GM10847 (cell line): ENCODE data around the gene ATG5.

ENCODE experiments used
- POLR2A ChIP-seq: IDR thresholded peaks from 2 replicates; pipeline ENCODE4 v1.6.1; 2011; ENCODE audit not compliant: insufficient read length; ENCODE audit errors: extremely low read depth

ATG5 gene

GRCh38 chr6:106181664-106182418 lies 143.7 kb downstream of the ATG5 start:
- no peak for TF ChIP-seq POLR2A

DNA sequence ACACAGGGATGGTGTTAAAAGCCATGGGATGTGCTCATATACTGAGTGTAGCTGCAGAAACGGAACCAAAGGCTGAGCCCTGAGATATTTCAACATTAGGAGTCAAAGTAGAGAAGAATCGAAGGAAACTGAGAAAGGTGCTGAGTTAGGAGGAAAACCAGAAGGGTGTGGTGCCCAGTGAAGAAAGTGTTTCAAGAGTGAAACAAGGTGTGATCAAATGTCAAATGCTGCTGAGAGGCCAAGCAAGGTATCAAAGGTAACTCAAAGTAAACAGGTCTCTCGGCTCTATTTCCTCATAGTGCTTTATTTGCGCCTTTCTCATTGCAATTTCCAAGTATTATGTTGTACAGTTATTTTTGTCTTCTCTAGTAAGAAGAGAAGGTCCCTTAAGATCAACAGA lies 145.4 kb downstream of the ATG5 start:
- TF ChIP-seq POLR2A, result no peak

DNA sequence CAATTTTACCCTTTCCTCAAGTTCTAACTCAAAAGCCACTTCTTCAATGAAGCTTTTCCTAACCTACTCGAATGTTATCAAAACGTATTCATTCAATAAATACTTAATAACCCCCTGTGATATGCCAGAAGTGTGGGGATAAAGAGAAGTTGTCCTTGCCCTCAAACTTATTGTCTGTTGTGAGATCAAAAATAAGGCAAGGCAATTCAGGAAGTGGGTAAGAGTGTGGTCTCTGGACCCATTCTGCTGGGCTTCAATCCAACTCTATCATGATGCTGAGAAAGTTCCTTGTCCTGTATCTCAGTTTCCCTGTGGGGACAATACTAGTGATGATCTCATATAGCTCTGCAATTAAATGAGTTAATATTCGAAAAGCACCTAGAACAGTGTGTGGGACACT lies 146.7 kb downstream of the ATG5 start:
- TF ChIP-seq POLR2A, result no peak

GRCh38 chr6:106177786-106178185 lies 147.8 kb downstream of the ATG5 start:
- TF ChIP-seq POLR2A, result no peak

GRCh38 chr6:106173124-106173879 lies 152.3 kb downstream of the ATG5 start:
- TF ChIP-seq POLR2A, result no peak

GRCh38 chr6:106170030-106170791 lies 155.3 kb downstream of the ATG5 start:
- TF ChIP-seq POLR2A, result no peak

GRCh38 chr6:106169517-106169916 lies 156.0 kb downstream of the ATG5 start:
- no peak for TF ChIP-seq POLR2A

DNA sequence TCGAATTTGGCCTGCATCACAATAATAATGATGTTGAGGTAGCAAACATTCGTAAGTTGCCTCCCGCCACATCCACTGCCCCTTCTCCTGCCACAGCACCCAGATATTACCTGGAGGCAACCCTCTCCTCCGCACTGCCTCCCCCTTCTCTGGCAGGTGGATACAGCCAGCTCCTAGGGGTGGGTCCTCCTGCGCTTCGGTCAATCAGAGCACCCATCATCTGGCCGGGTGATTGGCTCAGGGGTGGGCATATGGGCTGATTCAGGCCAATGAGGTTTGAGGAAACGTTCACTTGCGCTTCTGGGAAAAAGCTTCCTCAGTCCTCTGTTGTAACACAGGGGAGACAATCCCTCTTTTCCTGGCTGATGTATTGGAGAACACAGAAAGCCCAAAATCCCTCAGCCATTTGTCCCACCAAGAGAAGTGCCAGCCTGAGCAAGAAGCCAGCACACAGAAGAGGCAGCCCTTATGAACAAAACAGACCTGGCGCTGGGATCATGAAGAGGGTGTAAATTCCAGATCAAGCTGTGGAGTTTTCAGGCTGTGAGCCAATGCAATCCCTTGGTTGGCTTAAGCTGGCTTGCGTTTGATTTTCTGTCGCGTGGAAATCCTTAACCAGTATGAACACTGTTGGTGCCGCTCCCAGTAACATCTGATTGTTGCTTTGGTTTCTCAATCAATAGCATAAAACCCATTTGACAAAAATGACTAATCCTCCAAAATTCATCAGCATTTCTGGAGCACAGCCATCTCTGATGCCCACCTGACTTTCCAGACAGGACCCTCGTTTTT lies 157.3 kb downstream of the ATG5 start:
- TF ChIP-seq POLR2A, result no peak

- TF ChIP-seq POLR2A, result no peak
Observed at GRCh38 chr6:106167096-106167814, 158.3 kb downstream of the ATG5 start.

DNA sequence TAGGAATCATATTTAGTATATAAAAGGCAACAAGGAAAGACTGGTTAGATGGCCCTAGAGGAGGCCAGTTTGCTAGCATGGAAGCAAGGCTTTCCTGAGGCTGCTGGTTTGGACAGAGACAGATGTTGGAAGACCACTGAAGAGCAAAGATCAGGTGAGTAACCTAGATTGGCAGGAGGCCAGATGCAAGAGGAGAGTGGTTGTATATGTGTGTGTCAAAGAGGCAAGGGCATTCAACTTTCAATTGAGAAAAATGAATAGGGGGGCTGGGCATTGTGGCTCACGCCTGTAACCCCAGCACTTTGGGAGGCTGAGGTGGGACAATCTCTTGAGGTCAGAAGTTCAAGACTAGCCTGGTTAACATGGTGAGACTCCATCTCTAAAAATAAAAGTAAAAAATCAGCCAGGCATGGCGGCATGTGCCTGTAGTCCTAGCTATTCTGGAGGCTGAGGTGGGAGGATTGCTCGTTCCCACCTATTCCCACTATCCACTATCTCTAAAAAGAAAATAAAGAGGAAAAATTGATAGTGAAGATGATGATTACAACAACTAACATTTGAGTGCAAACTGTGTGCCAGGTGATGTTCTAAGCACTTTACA lies 159.6 kb downstream of the ATG5 start:
- no peak for TF ChIP-seq POLR2A

DNA sequence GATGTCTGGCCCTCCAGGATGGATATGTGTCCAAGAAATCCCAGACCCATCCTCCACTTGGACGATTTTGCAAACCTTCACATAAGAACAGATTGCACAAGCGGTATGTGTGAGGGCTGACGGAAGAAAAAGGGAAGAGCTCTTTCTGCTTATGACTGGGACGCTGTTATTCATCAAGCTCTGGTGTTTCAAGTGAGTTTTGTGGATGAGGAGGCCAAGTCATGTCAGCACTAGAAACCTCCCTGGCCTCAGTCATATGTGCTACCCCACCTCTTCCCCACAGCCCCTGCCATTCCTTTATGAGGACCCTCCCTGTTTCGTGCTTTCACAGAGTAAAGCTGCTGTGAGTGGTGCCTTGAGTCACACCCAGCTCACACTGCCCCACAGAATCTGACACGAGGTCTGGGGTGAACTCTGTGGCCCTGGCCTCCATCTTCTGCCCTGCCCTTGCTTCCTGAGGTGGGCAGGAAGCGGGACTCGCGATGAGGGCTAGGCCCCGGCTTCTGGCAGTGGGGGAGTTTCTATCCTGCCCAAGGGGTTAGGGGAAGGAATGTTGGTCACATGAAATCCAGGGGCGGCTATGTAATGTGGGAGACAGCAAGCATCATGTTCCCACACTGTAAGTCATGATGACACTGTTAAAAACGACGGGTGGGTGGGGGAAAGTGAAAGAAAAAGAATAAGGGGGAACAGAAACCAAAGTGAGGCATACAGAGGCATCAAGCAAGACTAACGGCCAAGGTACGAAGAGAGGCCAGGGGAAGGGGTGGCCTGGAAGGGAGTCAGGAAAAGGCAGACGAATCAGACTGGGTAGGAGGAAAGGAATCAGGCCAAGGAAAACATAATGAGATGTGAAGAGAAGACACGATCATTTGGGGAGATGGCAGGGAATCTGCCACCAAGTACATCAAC lies 161.3 kb downstream of the ATG5 start:
- no peak for TF ChIP-seq POLR2A

DNA sequence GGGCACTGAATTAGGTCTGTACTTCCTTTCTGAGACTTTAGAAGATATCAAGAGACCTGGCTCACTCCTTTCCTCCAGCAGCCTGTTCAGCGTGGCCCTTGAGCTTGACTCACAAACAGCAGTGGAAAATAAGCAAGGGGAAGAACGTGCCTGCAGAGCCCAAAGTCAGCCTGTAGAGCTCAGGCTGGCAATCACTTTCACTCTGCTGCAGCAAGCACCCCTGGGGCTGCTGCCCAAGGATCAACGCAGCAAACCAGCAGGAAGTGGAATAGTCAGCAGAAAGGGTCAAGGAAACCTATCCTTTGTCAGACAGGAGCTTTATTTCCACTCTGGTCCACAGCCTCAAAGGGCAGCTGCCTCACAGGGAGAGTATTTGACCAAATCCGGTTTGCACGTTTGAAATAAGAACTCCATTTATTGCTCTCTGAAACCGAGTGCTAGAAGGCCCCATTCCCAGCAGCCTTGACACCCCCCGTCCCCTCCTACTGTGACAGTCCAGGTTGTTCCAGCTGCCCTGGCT lies 162.1 kb downstream of the ATG5 start:
- TF ChIP-seq POLR2A, result no peak

- no peak for TF ChIP-seq POLR2A
Observed at GRCh38 chr6:106162921-106163320, 162.6 kb downstream of the ATG5 start.
